Activated CD8-positive, alpha-beta T cell treated with anti-CD3 and anti-CD28 coated beads for 36 hours (primary cell): ENCODE measurements around the gene FRS2. TPM values are rescaled to one million over a fixed set of nuclear protein-coding genes. Genes with fewer than 3 reads are reported as not detected.

Source experiments
- ATAC-seq: fragments of 200-7000 bp; cut with Tn5 transposase; one replicate; pipeline ENCODE4 v1.10.0; 2021; ENCODE audit warnings: mild to moderate bottlenecking, moderate library complexity
- CTCF ChIA-PET: fragments of 350-600 bp; sonication (Branson Sonifier 250); formaldehyde crosslinking; loops from one replicate; lab custom pipeline; 2021; ENCODE audit warnings: antibody characterized with exemption; lab: Charles Lee
- POLR2A ChIA-PET: fragments of 350-600 bp; sonication (Branson Sonifier 250); formaldehyde crosslinking; loops from one replicate; lab custom pipeline; 2021; ENCODE audit warnings: antibody characterized with exemption; lab: Charles Lee
- DNase-seq: peaks from one replicate; pipeline ENCODE4 v3.0.0-alpha.2; 2020
- H3K27ac Mint-ChIP-seq: one replicate; pipeline ENCODE4 v1.8.0; 2021; ENCODE audit warnings: mild to moderate bottlenecking, mixed read lengths
- H3K27me3 Mint-ChIP-seq: one replicate; pipeline ENCODE4 v1.8.0; 2021; ENCODE audit warnings: mixed read lengths
- H3K36me3 Mint-ChIP-seq: one replicate; pipeline ENCODE4 v1.8.0; 2021; ENCODE audit warnings: low read depth, mixed read lengths
- H3K4me1 Mint-ChIP-seq: one replicate; pipeline ENCODE4 v1.8.0; 2021; ENCODE audit warnings: low read depth, mixed read lengths
- H3K4me3 Mint-ChIP-seq: one replicate; pipeline ENCODE4 v1.8.0; 2021; ENCODE audit warnings: mild to moderate bottlenecking, moderate library complexity, mixed read lengths
- H3K9me3 Mint-ChIP-seq: one replicate; pipeline ENCODE4 v1.8.0; 2021; ENCODE audit warnings: mixed read lengths
- intact Hi-C: fragments of 100-400 bp; cut with micrococcal nuclease; formaldehyde crosslinking; loops from one replicate; pipeline ENCODE4 v1.10.0; 2022
- total RNA-seq, 2 experiments: library from RNA; stranded (reverse); gene quantifications; one replicate each; pipeline ENCODE4 v1.2.3, GENCODE V29; 2021
- TF ChIP-seq, protein P1 (sequence below): fragments of 200-600 bp; IDR thresholded peaks from one replicate; pipeline ENCODE4 v1.8.0; 2022; ENCODE audit warnings: antibody characterized with exemption, mild to moderate bottlenecking

FRS2 gene
- total RNA-seq, 2 experiments from 2014 or later = 8.3 to 10.5 TPM

DNA sequence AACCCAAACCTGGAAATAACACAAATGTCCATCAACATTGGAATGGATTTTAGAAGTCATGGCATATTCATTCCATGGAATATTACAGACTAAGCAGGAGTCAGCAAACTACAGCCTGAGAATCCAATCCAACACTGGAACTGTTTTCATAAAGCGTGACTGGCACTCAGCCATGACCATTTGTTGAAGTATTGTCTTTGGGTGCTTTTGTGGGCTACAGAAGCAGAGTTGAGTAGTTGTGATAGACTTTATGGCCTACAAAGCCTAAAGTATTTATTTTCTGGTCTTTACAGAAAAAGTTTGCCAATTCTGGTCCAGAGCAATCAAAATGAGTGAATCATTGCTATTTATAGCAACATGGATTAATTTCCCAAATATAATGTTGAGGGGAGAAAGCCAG lies 34.5 kb upstream of the FRS2 start:
- H3K27me3 Mint-ChIP-seq = no peaks in the 10 kb centered on the region
- POLR2A ChIA-PET = interaction anchor here (0.8 kb wide), 1 partner anchor 33 kb away, joined by 3 read pairs; no protein-coding TSS in a partner anchor
- H3K9me3 Mint-ChIP-seq = no peaks in the 10 kb centered on the region
- H3K36me3 Mint-ChIP-seq = no peaks in the 10 kb centered on the region
- H3K4me1 Mint-ChIP-seq = no peaks in the 10 kb centered on the region
- ATAC-seq (no peak), DNase-seq (no peak)
- no peak overlapping the region for H3K27ac Mint-ChIP-seq
- TF ChIP-seq, protein P1, sequence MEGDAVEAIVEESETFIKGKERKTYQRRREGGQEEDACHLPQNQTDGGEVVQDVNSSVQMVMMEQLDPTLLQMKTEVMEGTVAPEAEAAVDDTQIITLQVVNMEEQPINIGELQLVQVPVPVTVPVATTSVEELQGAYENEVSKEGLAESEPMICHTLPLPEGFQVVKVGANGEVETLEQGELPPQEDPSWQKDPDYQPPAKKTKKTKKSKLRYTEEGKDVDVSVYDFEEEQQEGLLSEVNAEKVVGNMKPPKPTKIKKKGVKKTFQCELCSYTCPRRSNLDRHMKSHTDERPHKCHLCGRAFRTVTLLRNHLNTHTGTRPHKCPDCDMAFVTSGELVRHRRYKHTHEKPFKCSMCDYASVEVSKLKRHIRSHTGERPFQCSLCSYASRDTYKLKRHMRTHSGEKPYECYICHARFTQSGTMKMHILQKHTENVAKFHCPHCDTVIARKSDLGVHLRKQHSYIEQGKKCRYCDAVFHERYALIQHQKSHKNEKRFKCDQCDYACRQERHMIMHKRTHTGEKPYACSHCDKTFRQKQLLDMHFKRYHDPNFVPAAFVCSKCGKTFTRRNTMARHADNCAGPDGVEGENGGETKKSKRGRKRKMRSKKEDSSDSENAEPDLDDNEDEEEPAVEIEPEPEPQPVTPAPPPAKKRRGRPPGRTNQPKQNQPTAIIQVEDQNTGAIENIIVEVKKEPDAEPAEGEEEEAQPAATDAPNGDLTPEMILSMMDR = no peak
- no peak overlapping the region for H3K4me3 Mint-ChIP-seq
- intact Hi-C loops = no loop called here
- CTCF ChIA-PET = no interaction called here

DNA sequence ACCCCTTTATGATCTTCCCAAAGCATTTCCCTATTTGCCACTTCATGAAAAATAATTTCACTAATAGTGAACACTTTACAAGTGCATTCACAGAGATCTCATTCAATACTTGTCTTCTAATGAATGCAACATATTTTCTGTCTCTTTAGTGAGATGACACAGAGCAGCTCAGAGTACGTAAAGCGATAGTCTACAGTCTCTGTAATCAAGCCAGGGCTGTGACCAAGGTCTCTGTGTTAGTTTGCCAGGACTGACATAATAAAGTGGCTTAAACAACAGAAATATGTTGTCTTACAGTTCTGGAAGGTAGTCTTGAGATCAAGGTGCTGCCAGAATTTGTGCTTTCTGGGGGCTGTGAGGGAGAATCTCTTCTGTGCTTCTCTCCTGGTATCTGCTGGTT lies 33.1 kb upstream of the FRS2 start:
- no peaks in the 10 kb centered on the region for H3K36me3 Mint-ChIP-seq
- ATAC-seq = no peak
- no peaks in the 10 kb centered on the region for H3K27me3 Mint-ChIP-seq
- H3K9me3 Mint-ChIP-seq = no peaks in the 10 kb centered on the region
- H3K4me1 Mint-ChIP-seq = no peaks in the 10 kb centered on the region
- ChIA-PET CTCF (no interaction called here), POLR2A (no interaction called here)
- H3K4me3 Mint-ChIP-seq = no peak overlapping the region
- intact Hi-C loops = no loop called here
- TF ChIP-seq, protein P1 = no peak
- no peak for DNase-seq
- H3K27ac Mint-ChIP-seq = no peak overlapping the region

DNA sequence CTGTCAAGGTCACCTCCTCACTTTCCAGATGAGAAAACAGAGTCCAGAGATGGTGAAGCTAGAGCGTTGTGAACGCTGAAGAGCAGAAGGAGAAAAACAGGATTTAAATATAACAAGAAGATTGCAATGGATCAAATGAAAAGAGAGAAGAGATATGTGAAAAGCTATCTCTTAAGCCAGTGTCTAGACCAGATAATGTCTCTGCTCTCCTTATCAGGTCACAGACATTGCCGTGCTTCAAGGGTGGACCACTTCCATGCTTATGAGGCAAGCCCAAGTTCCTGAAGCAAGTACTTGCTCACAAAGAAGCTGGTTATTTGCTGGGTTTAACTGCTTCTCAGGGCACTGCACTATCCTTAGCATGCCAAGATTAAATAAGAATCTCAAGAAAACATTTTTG lies 31.6 kb upstream of the FRS2 start:
- Mint-ChIP-seq H3K9me3 (no peaks in the 10 kb centered on the region), H3K36me3 (no peaks in the 10 kb centered on the region), H3K4me3 (no peak overlapping the region), H3K27ac (no peak overlapping the region), H3K4me1 (no peaks in the 10 kb centered on the region), H3K27me3 (no peaks in the 10 kb centered on the region)
- DNase-seq (no peak), ATAC-seq (no peak)
- POLR2A ChIA-PET = interaction anchor here (0.6 kb wide), 2 partner anchors 28 to 148 kb away, joined by 3 read pairs; no protein-coding TSS in a partner anchor
- TF ChIP-seq, protein P1 = no peak
- CTCF ChIA-PET = no interaction called here
- intact Hi-C loops = no loop called here

DNA sequence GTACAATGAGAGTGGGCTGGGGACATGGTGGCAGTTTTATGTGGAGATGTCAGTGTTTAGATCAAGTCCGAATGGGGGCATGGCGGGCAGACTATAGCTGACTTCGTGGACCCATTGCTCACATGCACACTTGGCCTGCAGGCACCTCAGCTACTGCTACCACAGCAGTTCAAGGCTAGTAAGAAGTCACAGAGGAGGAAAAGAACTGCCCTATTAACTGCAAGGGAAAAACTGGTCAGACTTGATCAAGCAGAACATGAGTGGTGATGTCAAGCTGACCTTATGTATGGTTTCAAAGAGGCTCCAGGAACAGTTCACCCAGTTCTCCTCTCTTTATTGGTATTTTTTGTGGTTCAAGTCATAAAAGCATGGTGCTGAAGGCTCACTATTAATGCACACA lies 30.2 kb upstream of the FRS2 start:
- DNase-seq (no peak), ATAC-seq (no peak)
- ChIA-PET CTCF (no interaction called here), POLR2A (no interaction called here)
- no peaks in the 10 kb centered on the region for H3K36me3 Mint-ChIP-seq
- H3K27me3 Mint-ChIP-seq = no peaks in the 10 kb centered on the region
- TF ChIP-seq, protein P1 = no peak
- no peaks in the 10 kb centered on the region for H3K4me1 Mint-ChIP-seq
- H3K4me3 Mint-ChIP-seq = no peak overlapping the region
- H3K9me3 Mint-ChIP-seq = no peaks in the 10 kb centered on the region
- intact Hi-C loops = no loop called here
- no peak overlapping the region for H3K27ac Mint-ChIP-seq

DNA sequence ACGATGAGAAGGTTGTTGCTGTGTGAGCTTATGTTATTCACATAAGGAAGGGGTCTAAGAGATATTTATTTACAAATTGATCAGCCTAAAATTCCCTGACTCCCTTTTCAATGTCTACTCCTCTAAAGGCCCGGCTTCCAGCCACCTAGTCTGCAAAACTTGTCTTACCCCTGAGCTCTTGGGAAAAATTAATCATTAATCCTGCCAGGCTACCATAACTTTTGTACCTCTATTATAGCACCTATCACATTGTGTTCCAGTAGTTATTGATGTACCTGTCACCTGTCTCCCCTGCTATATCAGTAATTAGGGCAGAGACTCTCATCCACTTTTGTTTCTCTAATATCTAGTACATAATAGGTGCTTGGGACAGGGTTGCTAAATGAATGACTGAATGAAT lies 29.3 kb upstream of the FRS2 start:
- CTCF ChIA-PET = no interaction called here
- no peak overlapping the region for H3K27ac Mint-ChIP-seq
- H3K9me3 Mint-ChIP-seq = no peaks in the 10 kb centered on the region

More for the DNA sequence above, 29.3 kb upstream of the FRS2 start:
- no peak for ATAC-seq
- Mint-ChIP-seq H3K36me3 (no peaks in the 10 kb centered on the region), H3K4me1 (no peaks in the 10 kb centered on the region), H3K27me3 (no peaks in the 10 kb centered on the region), H3K4me3 (no peak overlapping the region)
- POLR2A ChIA-PET = no interaction called here
- no peak for DNase-seq
- TF ChIP-seq, protein P1 = no peak
- intact Hi-C loops = no loop called here
